ENCODE results near the gene LAMA2.

DNA sequence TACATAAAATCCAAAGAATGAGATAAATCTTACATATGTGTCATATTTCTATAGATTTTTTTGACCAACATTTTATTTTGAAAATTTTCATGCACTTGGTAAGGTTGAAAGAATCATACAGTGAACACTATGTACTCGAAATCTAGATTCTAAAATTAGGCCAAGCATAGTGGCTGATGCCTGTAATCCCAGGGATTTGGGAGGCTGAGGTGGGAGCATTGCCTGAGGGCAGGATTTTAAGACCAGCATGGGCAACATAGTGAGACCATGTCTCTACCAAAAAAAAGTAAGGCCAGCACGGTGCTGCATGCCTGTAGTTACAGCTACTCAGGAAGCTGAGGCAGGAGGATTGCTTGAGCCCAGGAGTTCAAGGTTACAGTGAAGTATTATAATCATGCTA is 158.6 kb downstream of the LAMA2 start:
- TF ChIP-seq, protein P1, sequence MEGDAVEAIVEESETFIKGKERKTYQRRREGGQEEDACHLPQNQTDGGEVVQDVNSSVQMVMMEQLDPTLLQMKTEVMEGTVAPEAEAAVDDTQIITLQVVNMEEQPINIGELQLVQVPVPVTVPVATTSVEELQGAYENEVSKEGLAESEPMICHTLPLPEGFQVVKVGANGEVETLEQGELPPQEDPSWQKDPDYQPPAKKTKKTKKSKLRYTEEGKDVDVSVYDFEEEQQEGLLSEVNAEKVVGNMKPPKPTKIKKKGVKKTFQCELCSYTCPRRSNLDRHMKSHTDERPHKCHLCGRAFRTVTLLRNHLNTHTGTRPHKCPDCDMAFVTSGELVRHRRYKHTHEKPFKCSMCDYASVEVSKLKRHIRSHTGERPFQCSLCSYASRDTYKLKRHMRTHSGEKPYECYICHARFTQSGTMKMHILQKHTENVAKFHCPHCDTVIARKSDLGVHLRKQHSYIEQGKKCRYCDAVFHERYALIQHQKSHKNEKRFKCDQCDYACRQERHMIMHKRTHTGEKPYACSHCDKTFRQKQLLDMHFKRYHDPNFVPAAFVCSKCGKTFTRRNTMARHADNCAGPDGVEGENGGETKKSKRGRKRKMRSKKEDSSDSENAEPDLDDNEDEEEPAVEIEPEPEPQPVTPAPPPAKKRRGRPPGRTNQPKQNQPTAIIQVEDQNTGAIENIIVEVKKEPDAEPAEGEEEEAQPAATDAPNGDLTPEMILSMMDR (IDR thresholded peaks at IDR 0.05 in 8 of 11, conservative IDR thresholded peaks at IDR 0.05 in 3 of 11): no peak
- TF ChIP-seq POLR2A (IDR thresholded peaks at IDR 0.05) (no peak), POLR2AphosphoS5 (IDR thresholded peaks at IDR 0.05) (no peak)

Measured in spleen (tissue), 7 donors.